DND-41 (cell line): ENCODE measurements around the gene EIF2S3.
"Not testable (repeated sequence)": the region's sequence is repeated elsewhere in the genome, so short reads cannot be mapped to it uniquely, and the experiment has no call there.

Source experiments
- ATAC-seq: fragments of 200-7000 bp; cut with Tn5 transposase; 3 replicates; pipeline ENCODE4 v1.9.1; 2021; ENCODE audit warnings: low read depth; ENCODE audit not compliant: insufficient read depth
- DNase-seq: peaks from one replicate; pipeline ENCODE4 v3.0.0-alpha.2; 2020
- H2AFZ ChIP-seq: 2 replicates; pipeline ENCODE4 v1.6.0; 2012; ENCODE audit warnings: low read depth, low read length
- H3K27ac ChIP-seq: 2 replicates; pipeline ENCODE4 v1.5.1; 2012; ENCODE audit warnings: low read length, inconsistent platforms
- H3K27me3 ChIP-seq: fragments of 200-600 bp; sonication (generic); 2 replicates; pipeline ENCODE4 v1.6.0; 2012; ENCODE audit warnings: low read length, mild to moderate bottlenecking, inconsistent platforms; ENCODE audit not compliant: insufficient read depth, poor library complexity
- H3K36me3 ChIP-seq: 2 replicates; pipeline ENCODE4 v1.5.1; 2012; ENCODE audit warnings: low read length, inconsistent platforms; ENCODE audit not compliant: insufficient read depth
- H3K4me1 ChIP-seq: 2 replicates; pipeline ENCODE4 v1.5.1; 2012; ENCODE audit warnings: mild to moderate bottlenecking, low read length; ENCODE audit not compliant: insufficient read depth
- H3K4me2 ChIP-seq: 2 replicates; pipeline ENCODE4 v1.6.0; 2012; ENCODE audit warnings: mild to moderate bottlenecking, moderate library complexity, low read length, inconsistent platforms; ENCODE audit not compliant: insufficient read depth
- H3K4me3 ChIP-seq, 2 experiments: fragments of 200-600 bp in 1 of 2; shearing (Covaris generic) in 1 of 2; 2 replicates each; pipeline ENCODE4 v1.5.1; 2012 to 2016; ENCODE audit warnings: inconsistent platforms in 2 of 2, low read length in 2 of 2, mild to moderate bottlenecking in 2 of 2, low read depth in 1 of 2, moderate library complexity in 1 of 2
- H3K79me2 ChIP-seq: 2 replicates; pipeline ENCODE4 v1.6.0; 2012; ENCODE audit warnings: low read length, inconsistent platforms; ENCODE audit not compliant: insufficient read depth
- H3K9ac ChIP-seq: 2 replicates; pipeline ENCODE4 v1.6.0; 2012; ENCODE audit warnings: low read depth, mild to moderate bottlenecking, inconsistent platforms, low read length, moderate library complexity
- H3K9me3 ChIP-seq: 2 replicates; pipeline ENCODE4 v1.5.1; 2012; ENCODE audit warnings: low read length, moderate library complexity, mild to moderate bottlenecking, inconsistent platforms; ENCODE audit not compliant: insufficient read depth, severe bottlenecking
- H4K20me1 ChIP-seq: 2 replicates; pipeline ENCODE4 v1.6.0; 2012; ENCODE audit warnings: low read length; ENCODE audit not compliant: insufficient read depth
- EZH2 ChIP-seq: IDR thresholded peaks from 3 replicates; pipeline ENCODE4 v1.6.1; 2012; ENCODE audit warnings: borderline replicate concordance, low read depth, mild to moderate bottlenecking, moderate library complexity, low read length, inconsistent platforms; ENCODE audit not compliant: severe bottlenecking
- TF ChIP-seq, protein P1 (sequence below): IDR thresholded peaks from 2 replicates; pipeline ENCODE4 v1.5.1; 2012; ENCODE audit warnings: borderline replicate concordance, low read length, moderate library complexity, mild to moderate bottlenecking; ENCODE audit not compliant: poor library complexity, severe bottlenecking; ENCODE audit errors: extremely low read depth

Gene EIF2S3

DNA sequence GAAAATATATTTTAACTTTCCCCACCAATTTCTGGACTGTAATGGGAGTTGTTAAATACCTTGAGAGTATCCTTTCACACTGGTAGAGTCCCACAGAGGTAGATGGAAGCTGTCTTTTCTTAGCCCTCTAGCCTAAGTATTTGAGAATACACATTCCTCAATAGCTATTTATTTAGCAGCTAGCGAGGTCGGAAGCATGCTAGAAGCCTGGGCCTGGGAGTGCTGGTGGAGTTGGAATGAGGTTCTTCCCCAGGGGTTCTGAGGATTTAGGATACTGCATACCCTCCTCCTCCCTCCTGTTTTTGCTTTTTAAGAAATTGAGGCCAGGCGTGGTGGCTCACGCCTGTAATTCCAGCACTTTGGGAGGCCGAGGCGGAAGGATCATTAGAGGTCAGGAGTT, 26.8 kb upstream of the EIF2S3 start:
- H3K4me2 ChIP-seq, result no peak overlapping the region
- H3K9me3 ChIP-seq, result no peaks in the 10 kb centered on the region
- H4K20me1 ChIP-seq, result no peaks in the 10 kb centered on the region; the same call in 1 of the 2 replicates
- H3K27me3 ChIP-seq, result no peaks in the 10 kb centered on the region
- H3K4me1 ChIP-seq, result peaks cover 13% of the 10 kb centered on the region; the same call in 1 of the 2 replicates
- H2AFZ ChIP-seq, result no peak overlapping the region
- H3K9ac ChIP-seq, result no peak overlapping the region
- DNase-seq (no peak), ATAC-seq (no peak)
- H3K4me3 ChIP-seq, result no peak overlapping the region
- no peaks in the 10 kb centered on the region for H3K36me3 ChIP-seq
- H3K79me2 ChIP-seq, result peaks cover 21% of the 10 kb centered on the region
- no peak for TF ChIP-seq EZH2
- TF ChIP-seq, protein P1, sequence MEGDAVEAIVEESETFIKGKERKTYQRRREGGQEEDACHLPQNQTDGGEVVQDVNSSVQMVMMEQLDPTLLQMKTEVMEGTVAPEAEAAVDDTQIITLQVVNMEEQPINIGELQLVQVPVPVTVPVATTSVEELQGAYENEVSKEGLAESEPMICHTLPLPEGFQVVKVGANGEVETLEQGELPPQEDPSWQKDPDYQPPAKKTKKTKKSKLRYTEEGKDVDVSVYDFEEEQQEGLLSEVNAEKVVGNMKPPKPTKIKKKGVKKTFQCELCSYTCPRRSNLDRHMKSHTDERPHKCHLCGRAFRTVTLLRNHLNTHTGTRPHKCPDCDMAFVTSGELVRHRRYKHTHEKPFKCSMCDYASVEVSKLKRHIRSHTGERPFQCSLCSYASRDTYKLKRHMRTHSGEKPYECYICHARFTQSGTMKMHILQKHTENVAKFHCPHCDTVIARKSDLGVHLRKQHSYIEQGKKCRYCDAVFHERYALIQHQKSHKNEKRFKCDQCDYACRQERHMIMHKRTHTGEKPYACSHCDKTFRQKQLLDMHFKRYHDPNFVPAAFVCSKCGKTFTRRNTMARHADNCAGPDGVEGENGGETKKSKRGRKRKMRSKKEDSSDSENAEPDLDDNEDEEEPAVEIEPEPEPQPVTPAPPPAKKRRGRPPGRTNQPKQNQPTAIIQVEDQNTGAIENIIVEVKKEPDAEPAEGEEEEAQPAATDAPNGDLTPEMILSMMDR, result no peak
- no peak overlapping the region for H3K27ac ChIP-seq

DNA sequence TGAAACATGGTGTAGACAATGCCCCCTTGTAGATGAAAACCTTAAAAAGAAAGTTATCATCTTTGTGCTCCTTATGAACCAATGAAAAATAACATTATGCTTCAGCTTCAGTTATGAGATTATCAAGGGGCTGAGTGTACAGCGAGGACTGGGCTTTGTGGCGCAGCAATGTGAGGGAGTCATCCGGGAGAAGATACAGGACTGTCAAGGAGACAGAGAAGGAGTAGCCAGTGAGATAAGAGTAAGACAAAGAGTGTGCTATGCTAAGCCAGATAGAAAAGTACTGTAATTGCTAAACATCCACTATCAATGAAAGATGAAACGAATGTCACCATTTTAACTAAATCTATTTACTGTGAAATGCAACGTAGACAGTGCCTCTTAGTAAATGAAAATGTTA, 24.2 kb upstream of the EIF2S3 start:
- no peak overlapping the region for H3K9ac ChIP-seq
- peaks cover 8% of the 10 kb centered on the region; the same call in 1 of the 2 replicates for H3K4me1 ChIP-seq
- no peaks in the 10 kb centered on the region for H3K27me3 ChIP-seq
- no peak for ATAC-seq
- H3K27ac ChIP-seq, result no peak overlapping the region
- H2AFZ ChIP-seq, result no peak overlapping the region
- no peak overlapping the region for H3K4me3 ChIP-seq
- DNase-seq, result no peak
- no peaks in the 10 kb centered on the region for H3K9me3 ChIP-seq
- H3K36me3 ChIP-seq, result no peaks in the 10 kb centered on the region
- no peaks in the 10 kb centered on the region for H3K79me2 ChIP-seq
- no peaks in the 10 kb centered on the region for H4K20me1 ChIP-seq
- H3K4me2 ChIP-seq, result no peak overlapping the region
- no peak for TF ChIP-seq EZH2
- TF ChIP-seq, protein P1, result no peak

DNA sequence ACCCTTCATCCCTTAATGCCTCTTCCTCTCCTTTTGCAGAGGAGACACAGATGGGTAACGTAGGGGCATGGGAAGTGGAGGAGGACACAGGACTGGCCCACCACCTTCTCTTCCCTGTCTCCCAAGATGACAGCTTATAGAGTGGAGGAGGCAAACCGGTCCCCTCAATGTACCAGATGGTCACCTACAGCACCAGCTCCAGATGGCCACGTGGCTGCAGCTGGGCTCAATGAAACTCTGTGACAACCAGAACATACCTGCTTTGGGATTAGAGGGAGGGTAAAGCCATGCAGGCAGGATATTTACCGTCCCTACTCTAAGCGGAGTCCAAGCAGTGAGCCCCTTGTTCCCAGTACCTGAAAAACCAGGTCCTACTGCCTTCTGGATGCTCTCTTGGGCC, 20.3 kb upstream of the EIF2S3 start:
- ATAC-seq (no peak), DNase-seq (no peak)
- Histone ChIP-seq H3K36me3 (no peaks in the 10 kb centered on the region), H4K20me1 (no peaks in the 10 kb centered on the region), H3K4me1 (no peaks in the 10 kb centered on the region), H3K27me3 (no peaks in the 10 kb centered on the region), H3K4me2 (no peak overlapping the region), H3K79me2 (no peaks in the 10 kb centered on the region), H3K4me3 (no peak overlapping the region), H3K9ac (no peak overlapping the region), H2AFZ (no peak overlapping the region), H3K9me3 (no peaks in the 10 kb centered on the region), H3K27ac (no peak overlapping the region)
- TF ChIP-seq, protein P1, result no peak
- no peak for TF ChIP-seq EZH2

DNA sequence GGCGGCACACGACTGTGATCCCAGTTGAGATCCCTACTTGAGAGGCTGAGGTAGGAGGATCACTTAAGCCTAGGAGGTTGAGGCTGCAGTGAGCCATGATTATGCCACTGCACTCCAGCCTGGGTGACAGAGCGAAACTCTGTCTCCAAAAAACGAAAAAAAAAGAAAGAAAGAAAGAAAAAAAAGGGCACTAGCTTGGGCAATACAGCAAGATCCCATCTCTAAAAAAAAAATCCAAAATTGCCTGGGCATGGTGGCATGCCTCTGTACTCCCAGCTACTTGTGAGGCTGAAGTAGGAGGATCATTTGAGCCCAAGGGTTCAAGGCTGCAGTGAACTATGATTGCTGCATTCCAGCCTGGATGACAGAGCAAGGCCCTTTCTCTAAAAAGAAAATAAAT, 17.0 kb upstream of the EIF2S3 start:
- ATAC-seq (no peak), DNase-seq (no peak)
- no peaks in the 10 kb centered on the region for H3K4me1 ChIP-seq
- no peaks in the 10 kb centered on the region for H3K36me3 ChIP-seq
- no peaks in the 10 kb centered on the region for H3K9me3 ChIP-seq
- no peaks in the 10 kb centered on the region for H3K79me2 ChIP-seq
- H4K20me1 ChIP-seq, result no peaks in the 10 kb centered on the region
- H3K27me3 ChIP-seq, result no peaks in the 10 kb centered on the region
- H3K9ac ChIP-seq, result no peak overlapping the region
- H3K4me2 ChIP-seq, result no peak overlapping the region
- H3K27ac ChIP-seq, result no peak overlapping the region
- no peak overlapping the region for H2AFZ ChIP-seq
- no peak overlapping the region for H3K4me3 ChIP-seq
- TF ChIP-seq EZH2, result no peak
- TF ChIP-seq, protein P1, result no peak

DNA sequence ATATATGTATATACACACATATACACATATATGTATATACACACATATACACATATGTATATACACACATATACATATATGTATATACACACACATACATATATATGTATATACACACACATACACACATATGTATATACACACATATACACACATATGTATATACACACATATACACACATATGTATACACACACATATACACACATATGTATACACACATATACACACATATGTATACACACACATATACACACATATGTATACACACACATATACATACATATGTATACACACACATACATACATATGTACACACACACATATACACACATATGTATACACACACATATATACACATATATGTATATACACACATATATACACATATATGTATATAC, 8.7 kb upstream of the EIF2S3 start:
- not testable (repeated sequence) for H3K36me3 ChIP-seq, ATAC-seq, H3K9ac ChIP-seq, H3K79me2 ChIP-seq, H3K27me3 ChIP-seq, H2AFZ ChIP-seq, H3K4me1 ChIP-seq, H3K4me3 ChIP-seq, H3K27ac ChIP-seq, DNase-seq, H3K9me3 ChIP-seq, H4K20me1 ChIP-seq, H3K4me2 ChIP-seq
